Mesenchymal stem cell (in vitro differentiated cells and primary cell): ENCODE data around the gene DOC2B.
"Not testable (repeated sequence)": the region's sequence is repeated elsewhere in the genome, so short reads cannot be mapped to it uniquely, and the experiment has no call there.

ENCODE experiments used
- DNase-seq: peaks from one replicate; pipeline ENCODE4 v3.0.0-alpha.2; 2013
- H2AFZ ChIP-seq: one replicate; pipeline ENCODE4 v1.6.1; 2013; ENCODE audit warnings: low read depth, mild to moderate bottlenecking, control low read depth, inconsistent platforms, low read length, moderate library complexity
- H2AK5ac ChIP-seq: 2 replicates; pipeline ENCODE4 v1.6.1; 2013; ENCODE audit warnings: low read length, moderate library complexity, mild to moderate bottlenecking, inconsistent platforms; ENCODE audit not compliant: severe bottlenecking
- H2BK120ac ChIP-seq: one replicate; pipeline ENCODE4 v1.6.1; 2013; ENCODE audit warnings: low read depth, mild to moderate bottlenecking, inconsistent platforms, low read length, moderate library complexity
- H2BK12ac ChIP-seq, 2 experiments: one replicate each; pipeline ENCODE4 v1.6.1; 2013; ENCODE audit warnings: inconsistent platforms in 2 of 2, low read length in 2 of 2, mild to moderate bottlenecking in 2 of 2, moderate library complexity in 2 of 2, control low read depth in 1 of 2
- H2BK15ac ChIP-seq: one replicate; pipeline ENCODE4 v1.6.1; 2013; ENCODE audit warnings: mild to moderate bottlenecking, low read depth, inconsistent platforms; ENCODE audit not compliant: poor library complexity, severe bottlenecking
- H2BK5ac ChIP-seq: 2 replicates; pipeline ENCODE4 v1.6.1; 2013; ENCODE audit warnings: low read depth, mild to moderate bottlenecking, low read length, control low read depth, inconsistent platforms; ENCODE audit not compliant: poor library complexity, severe bottlenecking
- H3K14ac ChIP-seq, 2 experiments: one replicate each; pipeline ENCODE4 v1.6.1; 2013; ENCODE audit warnings: inconsistent platforms in 2 of 2, low read length in 2 of 2, control low read depth in 1 of 2, mild to moderate bottlenecking in 1 of 2, moderate library complexity in 1 of 2
- H3K18ac ChIP-seq, 2 experiments: one replicate each; pipeline ENCODE4 v1.6.1; 2013; ENCODE audit warnings: inconsistent platforms in 2 of 2, low read length in 2 of 2, control low read depth in 1 of 2, low read depth in 1 of 2, mild to moderate bottlenecking in 1 of 2
- H3K23ac ChIP-seq, 2 experiments: one replicate each; pipeline ENCODE4 v1.6.1; 2013; ENCODE audit warnings: inconsistent platforms in 2 of 2, low read length in 2 of 2, mild to moderate bottlenecking in 2 of 2, moderate library complexity in 2 of 2, control low read depth in 1 of 2
- H3K27ac ChIP-seq: 2 replicates; pipeline ENCODE4 v1.5.1; 2013; ENCODE audit warnings: mild to moderate bottlenecking, moderate library complexity, low read length, control low read depth, inconsistent platforms; ENCODE audit not compliant: poor library complexity, severe bottlenecking
- H3K27me3 ChIP-seq, 2 experiments: 2 replicates each; pipeline versions ENCODE4 v1.6.1 to v1.7.0; 2013; ENCODE audit warnings: low read length in 2 of 2, mild to moderate bottlenecking in 2 of 2, moderate library complexity in 2 of 2, control low read depth in 1 of 2, inconsistent platforms in 1 of 2; ENCODE audit not compliant: control insufficient read depth in 1 of 2, insufficient read depth in 1 of 2
- H3K36me3 ChIP-seq, 2 experiments: 2 replicates each; pipeline versions ENCODE4 v1.6.1 to v1.7.0; 2013; ENCODE audit warnings: low read length in 2 of 2, control low read depth in 1 of 2, inconsistent platforms in 1 of 2, low read depth in 1 of 2, mild to moderate bottlenecking in 1 of 2; ENCODE audit not compliant: insufficient read depth in 2 of 2, control insufficient read depth in 1 of 2
- H3K4ac ChIP-seq, 2 experiments: one replicate each; pipeline ENCODE4 v1.6.1; 2013; ENCODE audit warnings: inconsistent platforms in 2 of 2, low read length in 2 of 2, mild to moderate bottlenecking in 2 of 2, moderate library complexity in 2 of 2, control low read depth in 1 of 2, low read depth in 1 of 2
- H3K4me1 ChIP-seq: 2 replicates; pipeline ENCODE4 v1.6.1; 2013; ENCODE audit warnings: low read depth, low read length, control low read depth; ENCODE audit not compliant: control insufficient read depth, insufficient read depth
- H3K4me2 ChIP-seq: 2 replicates; pipeline ENCODE4 v1.6.1; 2013; ENCODE audit warnings: low read length, mild to moderate bottlenecking, inconsistent platforms; ENCODE audit not compliant: poor library complexity, severe bottlenecking
- H3K4me3 ChIP-seq, 2 experiments: 2 replicates each; pipeline versions ENCODE4 v1.5.1 to v1.7.0; 2013; ENCODE audit warnings: low read length in 2 of 2, mild to moderate bottlenecking in 2 of 2, control low read depth in 1 of 2, low read depth in 1 of 2; ENCODE audit not compliant: insufficient read depth in 1 of 2
- H3K79me1 ChIP-seq: replicated peaks from 2 replicates; pipeline ENCODE4 v1.6.1; 2013; ENCODE audit warnings: mild to moderate bottlenecking, control low read depth, low read length, inconsistent platforms; ENCODE audit not compliant: poor library complexity, severe bottlenecking
- H3K9ac ChIP-seq: 2 replicates; pipeline ENCODE4 v1.7.0; 2013; ENCODE audit warnings: mild to moderate bottlenecking, low read length, moderate library complexity
- H3K9me3 ChIP-seq: 2 replicates; pipeline ENCODE4 v1.7.0; 2013; ENCODE audit warnings: mild to moderate bottlenecking, low read length; ENCODE audit not compliant: control insufficient read depth
- H4K8ac ChIP-seq: one replicate; pipeline ENCODE4 v1.6.1; 2013; ENCODE audit warnings: inconsistent platforms, mild to moderate bottlenecking, low read length, moderate library complexity
- H4K91ac ChIP-seq: one replicate; pipeline ENCODE4 v1.6.1; 2013; ENCODE audit warnings: mild to moderate bottlenecking, low read length, inconsistent platforms
- WGBS: methylation state at CpG from one replicate; pipeline ENCODE4 v1.1.7; 2013; ENCODE audit warnings: mixed read lengths; 5-methylcytosine and 5-hydroxymethylcytosine counted together

Gene DOC2B

DNA sequence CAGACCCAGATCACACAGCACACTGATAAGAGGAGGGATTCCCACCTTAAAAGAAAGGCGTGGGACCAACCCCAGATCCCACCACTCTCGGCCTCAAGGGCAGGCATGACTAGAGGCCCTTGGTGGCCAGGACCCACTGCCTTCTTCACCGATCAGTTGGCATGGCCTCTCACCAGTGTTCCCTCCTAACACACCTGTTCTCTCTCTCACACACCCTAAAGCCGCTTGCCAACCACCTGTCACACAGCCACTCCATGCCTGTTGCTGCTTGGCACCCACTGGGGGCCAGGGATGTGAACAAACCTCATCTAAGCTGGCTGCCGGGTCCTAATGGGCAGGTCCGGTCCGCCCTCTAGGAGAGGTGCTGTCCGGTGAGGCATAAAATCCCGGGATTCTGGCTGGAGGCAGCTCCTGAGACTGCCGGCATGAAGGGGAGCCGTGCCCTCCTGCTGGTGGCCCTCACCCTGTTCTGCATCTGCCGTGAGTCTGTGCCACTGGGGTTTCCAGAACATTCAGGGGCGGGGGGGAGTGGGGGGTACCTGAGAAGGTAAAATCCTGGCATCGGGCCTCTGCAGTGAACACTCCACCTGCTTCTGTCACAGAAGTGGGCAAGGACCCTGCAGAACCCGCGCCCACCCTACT, 44.2 kb downstream of the DOC2B start, which contains the start of gene SCGB1C2:
Gene SCGB1C2 (plus strand): TSS at position 404 of the 642 bp plus-strand sequence. CDS start 22 bp downstream, at position 426.
- H3K23ac ChIP-seq, H3K4ac ChIP-seq, H2AK5ac ChIP-seq, H2BK15ac ChIP-seq, H3K18ac ChIP-seq, H3K36me3 ChIP-seq, H2AFZ ChIP-seq, H3K4me2 ChIP-seq, H3K4me1 ChIP-seq, H4K91ac ChIP-seq, H3K79me1 ChIP-seq, H3K9ac ChIP-seq, H4K8ac ChIP-seq, H3K14ac ChIP-seq, H3K9me3 ChIP-seq, H3K27ac ChIP-seq, DNase-seq, H2BK120ac ChIP-seq, H3K4me3 ChIP-seq, H2BK12ac ChIP-seq, H2BK5ac ChIP-seq, H3K27me3 ChIP-seq: not testable (repeated sequence)
- WGBS, result no CpG with 5 or more reads among the region's 16 CpGs

DNA sequence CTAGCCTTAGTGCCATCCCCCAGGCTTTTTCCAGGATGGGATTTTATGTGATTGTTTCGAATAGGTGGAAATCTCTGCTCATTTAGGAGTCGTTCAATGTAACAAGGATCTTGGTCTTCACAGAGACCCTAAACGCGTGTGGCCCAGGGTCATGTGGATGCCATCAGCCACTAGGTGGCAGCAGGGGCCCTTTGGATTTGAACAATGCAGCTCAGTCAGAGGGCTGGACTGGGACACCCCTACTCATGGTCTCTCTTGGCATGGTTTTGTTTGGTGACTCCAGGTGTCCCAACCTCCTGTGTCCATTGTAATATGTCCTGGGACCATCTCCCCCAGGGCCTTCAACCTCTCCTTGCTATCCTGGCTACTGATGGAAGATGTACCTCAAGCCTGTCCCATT, 44.9 kb downstream of the DOC2B start:
- not testable (repeated sequence) for H3K23ac ChIP-seq, H3K9ac ChIP-seq, H3K14ac ChIP-seq, H3K36me3 ChIP-seq, H3K4me1 ChIP-seq, H2BK15ac ChIP-seq, H3K18ac ChIP-seq, H3K4me2 ChIP-seq, H2BK120ac ChIP-seq, DNase-seq, H2BK5ac ChIP-seq, H3K27me3 ChIP-seq, H4K8ac ChIP-seq, H3K27ac ChIP-seq, H3K79me1 ChIP-seq, H2AFZ ChIP-seq, H4K91ac ChIP-seq, H2AK5ac ChIP-seq, H3K9me3 ChIP-seq, H2BK12ac ChIP-seq, H3K4me3 ChIP-seq, H3K4ac ChIP-seq
- 20% methylated on average over 3 of the region's 4 CpGs for WGBS

DNA sequence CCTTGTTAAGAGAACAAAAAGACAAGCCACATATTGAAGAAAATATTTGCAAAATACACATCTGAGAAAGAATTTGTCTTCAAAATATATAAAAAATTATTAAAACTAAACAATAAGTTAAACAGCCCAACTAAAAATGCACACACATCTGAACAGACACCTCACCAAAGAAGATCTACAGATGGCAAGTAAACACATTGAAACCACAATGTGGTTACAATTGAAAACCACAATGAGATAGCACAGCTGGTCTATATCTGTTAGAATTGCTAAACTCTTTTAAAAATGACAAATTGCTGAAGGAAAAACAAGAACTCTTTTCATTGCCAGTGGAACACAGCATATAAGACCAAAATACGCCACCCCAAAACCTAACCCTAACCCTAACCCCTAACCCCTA, 45.6 kb downstream of the DOC2B start:
- not testable (repeated sequence) for H3K79me1 ChIP-seq, DNase-seq, H2BK120ac ChIP-seq, H3K18ac ChIP-seq, H2BK12ac ChIP-seq, H3K23ac ChIP-seq, H4K91ac ChIP-seq, H2BK5ac ChIP-seq, H2BK15ac ChIP-seq, H3K27ac ChIP-seq, H3K27me3 ChIP-seq, H3K9me3 ChIP-seq, H3K4me2 ChIP-seq, H2AFZ ChIP-seq, H2AK5ac ChIP-seq, H3K36me3 ChIP-seq, H4K8ac ChIP-seq, H3K14ac ChIP-seq, H3K4me3 ChIP-seq, H3K9ac ChIP-seq, H3K4ac ChIP-seq, H3K4me1 ChIP-seq
- no CpG with 5 or more reads among the region's 1 CpG for WGBS

DNA sequence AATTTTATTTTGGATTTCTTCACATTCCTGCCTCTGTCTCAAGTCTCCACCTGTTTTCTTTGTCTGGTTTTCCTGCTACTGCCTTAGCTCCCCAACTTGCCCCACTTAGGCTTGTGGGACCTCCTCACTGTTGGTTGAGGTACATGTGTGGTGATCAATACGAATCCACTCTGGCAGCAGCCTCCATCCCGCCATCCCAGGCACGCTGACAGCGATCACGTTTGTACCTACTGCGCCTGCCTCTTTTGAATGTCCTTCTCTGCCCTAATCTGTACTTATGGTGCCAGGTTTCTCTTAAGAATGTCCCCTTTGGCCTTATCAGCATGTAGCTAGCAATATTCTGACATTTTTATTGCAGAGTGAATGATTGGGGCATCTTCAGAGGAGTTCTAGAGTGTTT, 46.4 kb downstream of the DOC2B start:
- H2BK15ac ChIP-seq, H2AFZ ChIP-seq, H4K91ac ChIP-seq, H2BK120ac ChIP-seq, H3K9me3 ChIP-seq, H4K8ac ChIP-seq, H3K4me1 ChIP-seq, H3K14ac ChIP-seq, H3K27ac ChIP-seq, H3K79me1 ChIP-seq, H2AK5ac ChIP-seq, H2BK5ac ChIP-seq, DNase-seq, H3K4me3 ChIP-seq, H3K9ac ChIP-seq, H3K36me3 ChIP-seq, H3K18ac ChIP-seq, H3K23ac ChIP-seq, H2BK12ac ChIP-seq, H3K27me3 ChIP-seq, H3K4me2 ChIP-seq, H3K4ac ChIP-seq: not testable (repeated sequence)
- WGBS, result no CpG with 5 or more reads among the region's 6 CpGs
